Myometrial cell (primary cell): ENCODE measurements around the gene ABCB6. TPM values are rescaled to one million over a fixed set of nuclear protein-coding genes. Genes with fewer than 3 reads are reported as not detected.

ENCODE experiments used
- total RNA-seq: library from RNA; depleted of rRNA; stranded (reverse); fragments of >200 nt; gene quantifications from 2 replicates; pipeline ENCODE4 v1.2.3, GENCODE V29; 2015

Gene ABCB6
- 12.7 and 13.1 TPM in 2 replicates for total RNA-seq

DNA sequence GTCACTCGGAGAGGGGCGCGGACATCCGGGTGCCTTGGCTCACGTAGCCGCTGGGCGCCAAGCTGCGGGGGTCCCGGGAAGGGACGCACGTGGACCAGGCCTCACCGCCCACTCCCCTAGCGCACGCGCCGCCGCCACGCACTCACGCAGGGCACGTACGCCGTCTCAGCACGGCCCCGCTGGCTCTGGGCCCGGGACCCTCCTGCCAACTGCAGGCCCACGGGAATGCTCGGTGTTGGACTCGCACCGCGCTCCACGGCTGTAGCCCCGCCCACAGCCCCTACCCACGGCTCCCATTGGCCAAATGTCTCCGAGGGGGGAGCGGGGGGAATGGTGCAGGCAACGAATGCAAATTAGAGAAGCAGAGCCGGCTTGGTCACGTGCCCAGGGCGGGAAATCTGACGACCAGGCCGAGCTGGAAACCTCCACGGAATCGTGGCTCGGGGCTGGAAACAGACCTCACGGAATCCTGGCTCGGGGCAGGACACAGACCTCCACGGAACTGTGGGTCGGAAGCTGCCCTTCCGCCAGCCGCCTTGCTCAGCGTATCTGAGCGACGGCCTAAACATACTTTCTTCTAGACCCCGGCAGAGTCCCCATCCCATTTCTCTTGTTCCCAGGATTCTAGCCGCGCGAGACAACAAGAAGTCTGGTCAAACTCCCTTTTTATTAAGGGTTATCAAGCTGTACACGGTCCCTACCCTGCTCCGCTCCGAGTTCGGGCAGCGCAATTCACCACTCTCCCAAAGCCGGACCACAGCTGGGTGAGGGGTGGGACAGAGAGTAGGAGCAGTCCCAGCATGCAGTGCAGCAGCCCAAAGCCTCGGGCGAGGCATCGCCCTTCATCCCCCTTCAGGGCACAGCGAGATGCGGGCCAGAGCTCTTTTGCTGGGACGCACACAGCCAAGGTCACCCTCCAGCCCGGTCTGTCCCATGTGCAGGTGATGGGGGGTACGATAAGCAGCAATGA lies at the start of gene ABCB6:
Gene ABCB6, minus strand, starts transcription at position 227 of the 970 bp plus-strand sequence. CDS start 285 bp downstream, outside the sequence.

DNA sequence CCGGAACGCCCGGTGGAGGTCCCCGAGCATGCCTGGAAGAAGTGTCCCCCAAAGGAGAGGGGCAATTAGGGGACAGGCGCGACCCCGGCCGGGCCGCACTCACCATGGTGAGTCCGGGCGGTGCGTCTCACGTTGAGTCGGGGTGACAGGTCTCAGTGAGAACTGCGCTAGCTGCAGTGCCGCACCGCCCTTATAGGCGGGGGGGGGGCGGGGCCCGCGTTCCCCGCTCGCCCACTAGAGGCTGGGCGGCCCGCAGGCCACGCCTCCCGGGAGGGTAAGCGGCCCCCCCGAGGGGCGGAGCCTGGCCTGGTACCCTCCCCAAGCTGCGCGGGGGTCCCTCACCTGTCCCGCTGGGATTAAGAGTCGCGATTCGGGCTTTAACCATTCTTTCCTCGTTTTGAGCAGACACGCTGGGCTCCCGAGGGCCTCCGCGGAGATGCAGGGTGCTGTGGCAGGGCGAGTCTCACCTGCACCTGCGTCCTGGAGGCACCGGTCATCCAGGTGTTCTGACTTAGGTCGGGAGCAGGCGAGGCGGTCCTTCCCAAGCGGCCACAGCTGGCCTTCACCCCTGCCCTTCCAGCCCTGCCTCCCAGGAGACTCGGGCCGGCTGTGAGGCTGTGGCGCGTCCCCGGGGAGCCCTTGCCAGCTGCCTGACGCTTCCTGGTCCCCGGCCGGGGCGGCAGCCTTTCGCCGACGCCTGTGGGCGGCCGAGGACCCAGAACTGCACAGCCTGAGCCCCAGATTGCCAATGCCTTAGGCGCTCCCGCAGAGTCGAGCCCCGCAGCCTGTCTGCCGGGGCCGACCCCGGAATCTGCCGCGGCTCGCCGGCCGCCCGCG lies 35.2 kb upstream of the ABCB6 start, which contains the start of gene TUBA4A:
Gene TUBA4A, minus strand, starts transcription at position 166 of the 837 bp plus-strand sequence. Its CDS starts 60 bp downstream, at position 106.

DNA sequence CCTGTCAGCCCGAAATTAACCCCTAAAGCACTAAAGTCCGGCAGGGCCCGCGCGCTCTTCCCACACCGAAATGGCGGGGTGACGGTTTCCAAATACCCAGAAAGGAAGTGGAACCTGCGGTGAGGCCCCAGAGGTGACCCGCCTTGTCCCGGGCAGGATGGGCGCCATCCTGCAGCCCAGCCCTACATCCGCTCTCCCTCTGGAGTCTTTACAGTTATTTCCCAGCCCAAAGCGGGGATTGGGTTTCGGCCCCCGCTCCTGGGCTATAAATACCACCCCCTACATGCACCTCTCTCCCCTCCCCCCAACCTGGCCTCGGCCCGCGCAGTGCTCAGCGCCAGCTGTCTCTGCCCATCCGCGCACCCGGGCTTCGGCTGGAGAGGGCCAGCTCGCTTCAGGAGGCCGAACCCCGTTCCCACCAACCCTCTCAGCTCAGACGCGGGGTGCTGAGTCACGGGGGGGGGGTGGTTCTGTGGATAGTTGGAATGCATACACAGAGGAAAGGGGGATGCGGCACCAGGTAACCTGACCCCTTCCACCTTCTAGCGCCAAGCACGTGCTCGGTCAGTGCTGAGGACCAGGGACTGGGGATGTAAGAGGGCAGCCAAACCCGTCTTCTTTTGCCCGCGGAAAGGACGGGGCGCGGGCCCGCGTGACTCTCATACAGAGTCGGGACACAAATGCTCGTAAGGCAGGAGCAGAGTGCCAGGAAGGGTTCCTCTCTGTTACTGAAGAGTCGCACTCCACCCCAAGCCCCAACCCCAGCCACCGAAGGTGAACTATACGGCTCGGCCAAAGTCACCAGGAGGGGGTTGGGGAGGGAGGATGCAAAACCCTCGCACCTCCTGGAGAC lies 34.4 kb upstream of the ABCB6 start, which contains the start of gene TUBA4B:
Gene TUBA4B, plus strand, starts transcription at position 344 of the 853 bp plus-strand sequence. Its CDS starts 165 bp downstream, at position 509.

DNA sequence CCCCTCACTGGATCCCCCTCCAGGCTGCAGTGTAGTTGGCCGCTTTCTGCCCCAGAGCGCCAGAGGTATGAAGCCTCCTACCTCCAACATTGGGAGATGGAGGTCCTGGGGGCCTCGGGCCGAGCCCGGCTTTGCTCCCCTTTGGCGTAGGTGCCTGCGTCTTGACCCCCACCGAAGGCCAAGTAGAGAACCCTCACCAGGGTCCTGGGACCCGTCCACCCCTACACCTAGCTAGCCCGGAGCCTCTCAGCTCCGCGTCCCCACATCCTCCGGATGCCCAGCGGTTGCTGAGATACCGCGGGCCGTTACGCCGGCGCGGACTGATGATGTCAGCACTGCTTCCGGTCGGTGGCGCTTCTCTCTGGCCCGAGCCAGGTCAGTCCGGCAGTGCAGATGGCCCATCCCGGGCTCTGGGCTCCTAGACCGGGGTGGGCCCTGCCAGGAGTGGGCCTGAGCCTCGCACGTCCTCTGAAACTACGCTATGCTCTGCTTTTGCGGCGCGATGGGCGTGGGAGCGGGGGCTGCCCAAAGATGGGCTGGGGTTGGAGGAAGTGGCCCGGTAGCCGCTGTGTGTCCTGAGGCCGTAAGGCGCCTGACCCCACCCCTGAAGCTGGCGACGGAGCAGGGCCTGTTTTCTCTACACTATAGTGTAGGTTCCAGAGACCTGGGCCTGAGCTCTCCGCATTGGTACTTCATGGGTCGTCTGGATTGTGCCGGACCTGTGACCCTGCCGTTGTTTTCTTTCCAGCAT lies 26.6 kb upstream of the ABCB6 start, which contains the start of the genes GLB1L and STK16:
Gene GLB1L, minus strand, starts transcription at position 297 of the 751 bp plus-strand sequence. CDS start 1,871 bp downstream, outside the sequence.
Gene STK16, plus strand, starts transcription at position 332 of the 751 bp plus-strand sequence. CDS start 521 bp downstream, outside the sequence.

DNA sequence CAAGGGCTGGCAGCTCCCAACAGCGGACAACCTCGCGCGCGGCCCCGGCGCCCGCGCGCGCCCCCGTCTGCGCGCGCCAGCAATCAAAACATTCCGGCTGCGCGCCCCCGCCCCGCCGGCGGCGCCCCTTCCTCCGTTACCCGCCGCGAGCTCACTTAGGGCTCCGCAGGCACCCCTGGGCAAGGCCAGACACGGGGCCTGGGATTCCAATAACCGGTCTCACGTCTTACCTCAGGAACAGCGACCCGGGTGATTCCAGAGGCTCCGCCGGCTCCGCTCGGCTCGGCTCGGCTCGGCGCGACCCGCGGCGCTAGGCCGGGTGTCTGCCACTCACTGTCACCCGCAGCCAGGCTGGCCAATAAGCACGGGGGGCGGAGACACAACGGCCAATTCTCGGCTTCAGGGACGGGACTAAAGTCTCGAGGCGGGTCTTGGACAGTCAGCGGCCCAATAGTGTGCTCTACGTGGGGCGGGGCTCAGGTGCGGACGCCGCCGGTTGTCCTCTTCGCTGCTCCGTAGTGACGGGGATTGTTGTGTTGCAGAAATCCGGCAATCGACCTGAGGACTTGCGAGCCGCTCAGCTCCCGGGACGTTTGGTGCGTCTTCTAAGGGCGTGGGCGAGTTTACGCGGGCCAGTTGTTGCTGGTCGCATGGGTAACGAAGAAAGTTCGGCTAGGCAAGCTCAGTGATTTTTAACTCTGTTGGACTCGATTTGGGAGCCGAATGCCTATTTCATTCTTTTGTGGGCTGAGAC lies 10.7 kb upstream of the ABCB6 start, which contains the start of the genes ANKZF1 and ATG9A:
Gene ANKZF1, plus strand, starts transcription at position 502 of the 754 bp plus-strand sequence. CDS start 452 bp downstream, outside the sequence.
Gene ATG9A, minus strand, starts transcription at position 332 of the 754 bp plus-strand sequence. CDS start 1,612 bp downstream, outside the sequence.

DNA sequence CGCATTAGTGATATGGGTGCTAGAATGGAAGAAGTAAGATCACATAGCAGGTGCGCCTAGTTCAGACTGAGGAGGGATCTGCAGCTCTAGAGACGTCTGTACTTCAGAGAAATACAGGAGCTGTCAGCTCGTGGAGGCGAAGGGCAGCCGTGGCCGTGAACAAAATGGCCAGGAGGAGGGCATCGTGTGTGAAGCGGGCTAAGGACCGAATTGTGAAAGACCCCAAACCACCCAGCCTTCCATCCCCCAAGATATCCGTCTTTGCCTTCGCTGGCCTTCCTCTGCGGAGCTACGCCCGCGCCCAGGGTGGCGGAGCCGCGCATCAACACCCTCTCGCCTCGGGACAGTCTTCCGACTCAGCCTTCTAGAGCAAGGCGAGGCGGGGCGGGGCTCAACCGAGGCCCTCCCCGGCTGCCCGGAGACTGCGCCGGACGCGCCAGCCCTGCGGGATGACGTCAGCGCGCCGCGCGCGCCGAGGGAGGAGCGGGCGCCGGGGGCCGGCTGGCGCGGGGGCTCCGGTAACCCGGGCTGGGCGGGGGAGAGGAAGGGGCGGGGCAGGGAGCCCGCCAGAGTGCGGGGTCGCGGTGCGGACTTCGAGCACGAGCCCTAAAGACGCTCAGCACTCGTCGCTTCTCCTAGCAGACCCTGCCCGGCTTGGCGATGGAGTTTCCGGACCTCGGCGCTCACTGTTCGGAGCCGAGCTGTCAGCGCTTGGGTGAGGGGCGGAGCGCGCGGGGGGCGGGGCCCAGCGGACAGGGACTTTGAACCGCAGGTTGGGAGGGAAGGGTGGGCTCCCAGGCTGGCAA lies 12.2 kb downstream of the ABCB6 start, which contains the start of gene ZFAND2B:
Gene ZFAND2B, plus strand, starts transcription at position 455 of the 806 bp plus-strand sequence. Its CDS starts 206 bp downstream, at position 661.

DNA sequence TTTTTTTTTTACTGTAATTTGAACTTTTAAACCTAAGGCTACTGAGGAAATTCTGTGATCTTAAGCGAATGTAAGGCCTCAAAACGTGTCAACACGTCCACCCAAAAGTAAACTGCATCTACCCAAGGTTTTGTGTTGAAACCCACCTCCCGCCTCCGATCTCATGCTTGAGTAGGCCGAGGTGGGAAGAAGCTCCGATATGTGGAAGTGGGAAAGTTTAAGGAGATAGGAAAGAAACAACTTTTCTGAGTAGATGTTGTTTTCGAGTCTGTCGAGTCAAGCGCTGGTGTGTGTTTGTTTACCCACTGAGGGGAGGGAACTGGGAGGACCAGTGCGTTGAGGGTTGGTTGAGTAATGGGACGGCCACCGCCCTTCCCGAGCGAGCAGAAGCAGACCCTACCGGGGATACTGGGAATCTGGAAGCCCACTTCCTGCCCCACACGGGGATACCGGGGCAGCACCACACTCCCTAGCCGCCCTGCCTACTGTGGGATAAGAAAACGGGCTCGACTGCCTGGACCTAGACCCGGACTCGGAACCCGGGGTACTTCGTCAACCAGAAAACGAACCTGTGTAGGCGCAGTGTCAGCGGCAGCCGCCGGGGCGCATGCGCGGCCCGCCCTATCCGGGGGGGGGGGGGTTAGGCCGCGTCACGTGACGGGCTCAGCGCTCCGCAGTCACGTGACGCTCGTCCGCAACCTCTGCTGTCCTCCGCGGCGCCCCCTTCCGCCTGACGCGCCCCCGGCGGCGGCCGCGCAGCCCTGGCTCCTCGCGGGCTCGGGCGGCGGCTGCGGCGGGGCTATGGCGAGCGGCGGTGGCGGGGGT lies 41.0 kb downstream of the ABCB6 start, which contains the start of gene RETREG2:
Gene RETREG2, plus strand, starts transcription at position 724 of the 825 bp plus-strand sequence. Its CDS starts 78 bp downstream, at position 802.

DNA sequence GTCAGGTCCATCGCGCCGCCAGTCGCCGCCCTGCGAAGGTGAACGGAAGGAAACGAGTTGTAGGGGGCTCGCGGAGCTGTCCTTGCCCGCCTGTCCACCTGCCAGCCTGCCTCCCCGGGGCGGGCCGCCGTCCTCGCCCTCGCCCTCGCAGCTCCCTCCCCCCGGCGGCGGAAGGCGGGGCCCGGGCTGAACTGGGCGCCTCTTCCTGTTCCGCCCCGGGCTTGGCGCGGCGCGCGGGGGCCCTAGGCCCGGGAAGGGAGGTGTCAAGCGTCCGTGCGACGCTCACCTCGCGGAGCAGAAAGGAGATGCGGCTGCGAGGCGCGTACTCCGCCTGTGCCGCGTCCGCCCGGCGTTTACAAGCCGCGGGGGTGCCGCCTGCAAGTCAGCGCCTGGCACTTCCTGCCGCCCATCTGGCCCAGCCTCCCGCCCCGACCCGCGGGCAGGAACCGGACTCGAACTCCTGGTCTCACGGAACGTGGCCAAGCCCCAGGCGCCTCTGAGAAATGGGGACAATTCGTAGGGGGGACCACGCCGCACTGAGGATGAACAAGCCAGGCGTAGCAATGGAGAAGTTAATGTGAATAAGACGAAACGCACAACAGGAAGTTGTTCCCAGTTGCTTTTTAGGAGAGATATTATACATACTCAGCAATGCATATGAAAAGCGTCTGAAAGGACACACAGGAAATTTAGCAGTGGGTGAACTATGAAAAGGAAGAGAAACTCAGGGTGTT lies 41.8 kb downstream of the ABCB6 start, which contains the start of gene CNPPD1:
Gene CNPPD1, minus strand, starts transcription at position 108 of the 734 bp plus-strand sequence. Its CDS starts 97 bp downstream, at position 11.

DNA sequence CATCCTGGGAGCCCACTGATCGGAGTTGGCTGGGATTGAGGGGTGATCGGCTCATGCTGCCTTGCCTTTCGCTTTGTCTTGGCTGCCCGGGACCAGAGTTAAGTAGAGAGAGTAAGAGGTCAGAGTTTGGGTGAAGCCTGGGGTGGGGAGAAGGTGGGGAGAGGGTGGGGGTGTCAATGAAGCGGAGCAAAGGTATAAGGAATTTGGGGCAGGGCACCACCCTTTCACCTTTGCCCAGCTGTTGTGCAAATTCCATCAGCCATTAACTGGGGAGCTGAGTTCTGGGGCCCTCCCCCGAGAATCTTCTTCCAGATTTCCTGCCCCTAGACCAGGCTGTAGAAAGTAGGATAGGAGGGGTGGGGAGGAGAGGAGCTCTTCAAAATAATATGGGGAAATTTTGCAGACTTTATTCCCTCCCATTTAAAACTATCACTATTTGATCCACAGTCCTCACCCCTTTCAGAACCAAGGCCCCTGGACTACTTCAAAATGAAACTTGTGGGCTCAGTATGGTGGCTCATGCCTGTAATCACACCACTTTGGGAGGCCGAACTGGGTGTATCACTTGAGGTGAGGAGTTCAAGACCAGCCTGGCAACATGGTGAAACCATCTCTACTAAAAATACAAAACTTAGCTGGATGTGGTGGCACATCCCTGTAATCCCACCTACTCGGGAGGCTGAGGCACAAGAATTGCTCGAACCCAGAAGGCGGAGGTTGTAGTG lies 48.7 kb downstream of the ABCB6 start, which contains the start of gene SLC23A3:
Gene SLC23A3, minus strand, starts transcription at position 100 of the 725 bp plus-strand sequence. Its CDS starts 45 bp downstream, at position 55.

DNA sequence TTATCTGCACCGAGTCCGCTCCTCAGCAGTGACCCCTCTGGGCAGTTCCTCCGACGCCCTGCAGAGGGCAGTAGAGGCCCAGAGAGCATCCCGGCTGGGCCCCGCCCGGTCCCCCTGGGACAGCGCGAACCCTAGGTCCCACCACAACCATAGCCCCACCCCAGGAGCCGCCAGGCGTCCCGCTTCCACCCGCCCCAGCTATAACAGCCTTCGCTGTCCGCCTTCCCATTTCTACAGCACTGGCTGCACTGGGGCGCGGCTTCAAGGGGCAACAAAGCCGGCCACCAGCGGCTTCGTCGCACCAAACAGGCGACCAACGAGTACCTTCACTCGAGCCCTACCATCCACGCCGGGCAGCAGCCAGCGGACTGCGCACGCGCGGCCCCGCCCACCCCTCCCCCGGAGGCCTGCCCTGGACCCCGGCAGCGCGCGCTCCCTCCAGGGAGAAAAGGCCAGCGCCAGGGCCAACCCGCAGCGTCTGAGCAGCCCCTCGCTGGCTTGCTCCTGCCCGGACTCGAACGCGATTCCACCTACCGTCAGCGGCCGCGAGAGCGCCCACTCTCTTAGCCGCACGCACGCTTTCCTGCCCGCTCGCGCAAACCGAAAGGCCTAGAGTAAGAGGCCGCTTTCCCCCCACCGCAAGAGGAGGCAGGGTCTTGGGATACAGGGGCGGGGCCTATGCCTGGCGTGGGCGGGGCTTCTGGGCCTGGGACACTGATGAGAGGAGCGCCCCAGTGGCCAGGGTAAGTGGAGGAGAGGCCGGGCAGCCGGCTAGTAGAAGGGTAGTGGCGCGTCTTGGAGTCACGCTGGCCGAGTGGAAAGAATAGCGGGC lies 58.4 kb downstream of the ABCB6 start, which contains the start of gene NHEJ1:
Gene NHEJ1, minus strand, starts transcription at position 630 of the 832 bp plus-strand sequence. CDS start 2,453 bp downstream, outside the sequence.

